Lower leg skin (tissue), 3 donors: ENCODE results near the gene CALN1.

Experiments
- POLR2A ChIP-seq, 2 donors: fragments of 450-650 bp; IDR thresholded peaks; one replicate each; pipeline ENCODE4 v1.6.1; 2016 to 2017; ENCODE audit warnings: antibody characterized with exemption in 2 of 2, mild to moderate bottlenecking in 1 of 2, moderate library complexity in 1 of 2
- TF ChIP-seq, protein P1 (sequence below), 3 donors: fragments of 450-650 bp; IDR thresholded peaks; one replicate each; pipeline ENCODE4 v1.5.1; 2016; ENCODE audit warnings: antibody characterized with exemption in 3 of 3, mild to moderate bottlenecking in 3 of 3, moderate library complexity in 2 of 3

DNA sequence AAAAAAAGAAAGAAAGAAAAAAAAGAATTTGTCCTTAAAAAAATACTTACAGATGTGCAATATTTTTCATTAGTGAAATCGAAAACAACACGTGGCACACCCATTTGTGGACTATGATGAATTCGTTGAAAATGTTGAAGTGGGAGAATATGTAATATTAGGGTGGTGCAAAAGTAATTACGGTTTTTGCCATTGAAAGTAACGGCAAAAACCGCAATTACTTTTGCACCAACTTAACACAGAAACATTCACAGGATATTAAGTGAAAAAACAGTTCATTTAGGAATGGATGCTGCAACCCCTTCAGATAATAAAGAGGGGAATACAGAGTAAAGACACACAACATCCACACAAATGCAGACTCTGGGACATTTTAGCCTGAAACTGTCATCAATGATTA lies 96.0 kb downstream of the CALN1 start:
- TF ChIP-seq, protein P1, sequence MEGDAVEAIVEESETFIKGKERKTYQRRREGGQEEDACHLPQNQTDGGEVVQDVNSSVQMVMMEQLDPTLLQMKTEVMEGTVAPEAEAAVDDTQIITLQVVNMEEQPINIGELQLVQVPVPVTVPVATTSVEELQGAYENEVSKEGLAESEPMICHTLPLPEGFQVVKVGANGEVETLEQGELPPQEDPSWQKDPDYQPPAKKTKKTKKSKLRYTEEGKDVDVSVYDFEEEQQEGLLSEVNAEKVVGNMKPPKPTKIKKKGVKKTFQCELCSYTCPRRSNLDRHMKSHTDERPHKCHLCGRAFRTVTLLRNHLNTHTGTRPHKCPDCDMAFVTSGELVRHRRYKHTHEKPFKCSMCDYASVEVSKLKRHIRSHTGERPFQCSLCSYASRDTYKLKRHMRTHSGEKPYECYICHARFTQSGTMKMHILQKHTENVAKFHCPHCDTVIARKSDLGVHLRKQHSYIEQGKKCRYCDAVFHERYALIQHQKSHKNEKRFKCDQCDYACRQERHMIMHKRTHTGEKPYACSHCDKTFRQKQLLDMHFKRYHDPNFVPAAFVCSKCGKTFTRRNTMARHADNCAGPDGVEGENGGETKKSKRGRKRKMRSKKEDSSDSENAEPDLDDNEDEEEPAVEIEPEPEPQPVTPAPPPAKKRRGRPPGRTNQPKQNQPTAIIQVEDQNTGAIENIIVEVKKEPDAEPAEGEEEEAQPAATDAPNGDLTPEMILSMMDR (IDR thresholded peaks at IDR 0.05): no peak
- no peak for TF ChIP-seq POLR2A (IDR thresholded peaks at IDR 0.05)
